Measurements from ENCODE around the gene LMNTD2.
A peak's percentile ranks its signal among the peaks of the same experiment; 100 is the strongest.

The LMNTD2 gene

GRCh38 chr11:581752-582151 lies 21.2 kb upstream of the LMNTD2 start:
- Histone ChIP-seq H2AFZ (ENCODE audit: low read length) (no peak overlapping the region), H4K91ac (ENCODE audit: low read depth, low read length, poor library complexity) (no peak overlapping the region), H3K4me2 (ENCODE audit: insufficient read depth, low read length, poor library complexity, severe bottlenecking) (no peak overlapping the region), H3K4ac (ENCODE audit: low read length) (no peak overlapping the region), H3K27me3 (ENCODE audit: control insufficient read depth in 3 of 3, insufficient read depth in 3 of 3, low read depth in 1 of 3, low read length in 3 of 3) (no peaks in the 10 kb centered on the region), H3K27ac (replicated peaks; ENCODE audit: low read length) (no peak overlapping the region), H3K9me3 (replicated peaks in 1 of 2; ENCODE audit: control insufficient read depth in 2 of 2, insufficient read depth in 1 of 2, low read depth in 1 of 2, low read length in 2 of 2) (no peaks in the 10 kb centered on the region), H3K23ac (ENCODE audit: low read depth, low read length, poor library complexity) (peak overlapping the region; percentile 40), H2BK12ac (ENCODE audit: low read length) (no peak overlapping the region), H3K18ac (ENCODE audit: low read length) (no peak overlapping the region), H4K8ac (ENCODE audit: low read depth, low read length) (no peak overlapping the region), H3K36me3 (replicated peaks in 1 of 2; ENCODE audit: control insufficient read depth in 2 of 2, insufficient read depth in 2 of 2, low read length in 2 of 2) (peaks cover 24 to 47% of the 10 kb centered on the region in 2 donors), H2BK120ac (ENCODE audit: low read depth, low read length) (no peak overlapping the region), H2BK15ac (ENCODE audit: low read length) (no peak overlapping the region), H3K9ac (ENCODE audit: low read depth, low read length, poor library complexity) (no peak overlapping the region), H2BK5ac (ENCODE audit: low read length) (no peak overlapping the region), H3K4me1 (ENCODE audit: control insufficient read depth in 2 of 2, insufficient read depth in 1 of 2, low read depth in 1 of 2, low read length in 2 of 2) (peaks cover 13 to 16% of the 10 kb centered on the region in 2 donors), H2AK5ac (ENCODE audit: low read depth, low read length) (no peak overlapping the region), H3K79me1 (ENCODE audit: low read depth, low read length) (peaks cover 34% of the 10 kb centered on the region), H3K14ac (ENCODE audit: low read length) (no peak overlapping the region), H3K4me3 (ENCODE audit: low read length in 2 of 2) (no peak overlapping the region)
- no CpG with 5 or more reads among the region's 17 CpGs for WGBS, 2 donors (ENCODE audit: extremely low coverage in 2 of 2, insufficient read length in 2 of 2, insufficient replicate concordance in 1 of 2)
- DNase-seq (ENCODE audit: low spot score), result no peak

DNA sequence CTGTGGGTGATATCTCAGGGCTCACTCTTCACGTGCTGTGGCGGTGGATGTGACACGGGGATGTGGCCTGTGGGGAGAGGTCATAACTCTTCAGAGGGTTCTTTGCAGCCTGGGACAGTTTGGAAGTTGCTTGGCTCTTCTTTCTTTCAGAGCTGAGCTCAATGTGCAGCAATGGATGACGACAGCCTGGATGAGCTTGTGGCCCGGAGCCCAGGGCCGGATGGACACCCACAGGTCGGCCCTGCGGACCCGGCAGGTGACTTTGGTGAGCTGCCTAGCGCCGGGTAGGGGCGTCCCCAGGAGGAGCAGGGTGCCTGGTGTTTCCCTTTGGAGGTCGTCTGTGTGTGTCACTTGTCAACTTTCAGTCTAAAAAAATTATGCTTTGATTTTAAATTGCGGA lies 20.8 kb upstream of the LMNTD2 start:
- peaks cover 13 to 16% of the 10 kb centered on the region in 2 donors for H3K4me1 ChIP-seq (ENCODE audit: control insufficient read depth in 2 of 2, insufficient read depth in 1 of 2, low read depth in 1 of 2, low read length in 2 of 2)
- no peak overlapping the region for H3K4me3 ChIP-seq (ENCODE audit: low read length in 2 of 2)
- no peak overlapping the region for H3K23ac ChIP-seq (ENCODE audit: low read depth, low read length, poor library complexity)
- no peaks in the 10 kb centered on the region for H3K27me3 ChIP-seq (ENCODE audit: control insufficient read depth in 3 of 3, insufficient read depth in 3 of 3, low read depth in 1 of 3, low read length in 3 of 3)
- no peaks in the 10 kb centered on the region for H3K9me3 ChIP-seq (replicated peaks in 1 of 2; ENCODE audit: control insufficient read depth in 2 of 2, insufficient read depth in 1 of 2, low read depth in 1 of 2, low read length in 2 of 2)
- H2AK5ac ChIP-seq (ENCODE audit: low read depth, low read length), result no peak overlapping the region
- no peak overlapping the region for H2BK120ac ChIP-seq (ENCODE audit: low read depth, low read length)
- no peak for DNase-seq (ENCODE audit: low spot score)
- no peak overlapping the region for H3K18ac ChIP-seq (ENCODE audit: low read length)
- H3K4ac ChIP-seq (ENCODE audit: low read length), result no peak overlapping the region
- H2BK12ac ChIP-seq (ENCODE audit: low read length), result no peak overlapping the region
- no peak overlapping the region for H2AFZ ChIP-seq (ENCODE audit: low read length)
- H3K14ac ChIP-seq (ENCODE audit: low read length), result no peak overlapping the region
- WGBS, 2 donors (ENCODE audit: extremely low coverage in 2 of 2, insufficient read length in 2 of 2, insufficient replicate concordance in 1 of 2), result 100% methylated on average over 1 of the region's 14 CpGs; no CpG with 5 or more reads in 1 of the 2 donors
- no peak overlapping the region for H3K27ac ChIP-seq (replicated peaks; ENCODE audit: low read length)
- peaks cover 22 to 43% of the 10 kb centered on the region in 2 donors for H3K36me3 ChIP-seq (replicated peaks in 1 of 2; ENCODE audit: control insufficient read depth in 2 of 2, insufficient read depth in 2 of 2, low read length in 2 of 2)
- H2BK5ac ChIP-seq (ENCODE audit: low read length), result no peak overlapping the region
- no peak overlapping the region for H4K8ac ChIP-seq (ENCODE audit: low read depth, low read length)
- no peak overlapping the region for H3K9ac ChIP-seq (ENCODE audit: low read depth, low read length, poor library complexity)
- H2BK15ac ChIP-seq (ENCODE audit: low read length), result no peak overlapping the region
- no peak overlapping the region for H4K91ac ChIP-seq (ENCODE audit: low read depth, low read length, poor library complexity)
- no peak overlapping the region for H3K4me2 ChIP-seq (ENCODE audit: insufficient read depth, low read length, poor library complexity, severe bottlenecking)
- peaks cover 34% of the 10 kb centered on the region for H3K79me1 ChIP-seq (ENCODE audit: low read depth, low read length)

DNA sequence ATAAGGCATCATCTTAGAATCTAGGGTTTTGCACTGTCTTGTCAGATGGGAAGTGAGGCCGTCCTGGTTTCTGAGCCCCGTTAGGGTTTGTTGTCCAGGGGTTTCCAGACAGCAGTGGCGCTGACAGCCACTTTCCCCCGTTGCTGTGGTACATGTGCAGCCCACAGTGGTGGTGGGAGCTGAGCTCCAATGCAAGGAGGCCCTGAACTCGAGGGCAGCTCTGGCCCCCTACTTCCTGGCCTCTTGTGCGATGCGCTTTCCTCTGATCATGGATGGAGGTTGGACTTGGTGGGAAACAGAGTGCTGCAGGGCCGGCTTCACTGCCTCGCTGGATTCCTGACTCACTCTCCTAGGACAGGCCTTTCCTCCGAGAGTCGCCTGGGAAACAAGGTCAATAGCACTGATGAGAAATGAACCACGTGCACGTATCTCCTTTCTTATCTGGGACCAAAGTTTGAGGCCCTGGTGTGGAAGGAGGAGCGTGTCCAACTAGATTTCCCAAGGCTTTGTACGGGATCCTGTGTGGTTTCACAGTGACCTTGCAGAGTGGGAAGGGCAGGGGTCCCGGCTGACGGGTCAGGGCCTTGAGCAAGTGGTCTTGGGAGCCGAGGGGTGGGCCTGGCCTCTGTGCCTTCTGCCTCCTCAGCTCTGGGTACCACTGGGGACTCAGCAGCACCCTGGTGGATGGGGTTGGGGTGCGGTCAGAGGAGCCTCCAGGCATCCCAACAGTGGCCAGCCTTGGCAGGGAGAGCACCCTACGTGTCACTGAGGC lies 19.5 kb upstream of the LMNTD2 start:
- WGBS, 2 donors (ENCODE audit: extremely low coverage in 2 of 2, insufficient read length in 2 of 2, insufficient replicate concordance in 1 of 2), result no CpG with 5 or more reads among the region's 20 CpGs
- H3K27me3 ChIP-seq (ENCODE audit: control insufficient read depth in 3 of 3, insufficient read depth in 3 of 3, low read depth in 1 of 3, low read length in 3 of 3), result peaks cover under 1 to 6% (median 5%) of the 10 kb centered on the region in 3 experiments

GRCh38 chr11:578276-579035 lies 17.9 kb upstream of the LMNTD2 start:
- H3K4me3 ChIP-seq (ENCODE audit: low read length in 2 of 2), result peak overlapping the region in 1 of 2 donors; percentile 97

More for the DNA sequence above, 19.5 kb upstream of the LMNTD2 start:
- Histone ChIP-seq H3K4me3 (ENCODE audit: low read length in 2 of 2) (no peak overlapping the region), H2BK120ac (ENCODE audit: low read depth, low read length) (no peak overlapping the region), H3K4me1 (ENCODE audit: control insufficient read depth in 2 of 2, insufficient read depth in 1 of 2, low read depth in 1 of 2, low read length in 2 of 2) (peaks cover 13 to 19% of the 10 kb centered on the region in 2 donors), H3K36me3 (replicated peaks in 1 of 2; ENCODE audit: control insufficient read depth in 2 of 2, insufficient read depth in 2 of 2, low read length in 2 of 2) (peaks cover 18 to 39% of the 10 kb centered on the region in 2 donors), H3K4ac (ENCODE audit: low read length) (no peak overlapping the region), H2AFZ (ENCODE audit: low read length) (no peak overlapping the region), H3K4me2 (ENCODE audit: insufficient read depth, low read length, poor library complexity, severe bottlenecking) (no peak overlapping the region), H3K9me3 (replicated peaks in 1 of 2; ENCODE audit: control insufficient read depth in 2 of 2, insufficient read depth in 1 of 2, low read depth in 1 of 2, low read length in 2 of 2) (no peaks in the 10 kb centered on the region), H2BK12ac (ENCODE audit: low read length) (no peak overlapping the region), H2BK15ac (ENCODE audit: low read length) (no peak overlapping the region), H4K8ac (ENCODE audit: low read depth, low read length) (no peak overlapping the region), H3K27ac (replicated peaks; ENCODE audit: low read length) (no peak overlapping the region), H3K14ac (ENCODE audit: low read length) (no peak overlapping the region), H3K18ac (ENCODE audit: low read length) (no peak overlapping the region), H3K79me1 (ENCODE audit: low read depth, low read length) (peaks cover 35% of the 10 kb centered on the region), H2AK5ac (ENCODE audit: low read depth, low read length) (no peak overlapping the region), H3K23ac (ENCODE audit: low read depth, low read length, poor library complexity) (no peak overlapping the region), H2BK5ac (ENCODE audit: low read length) (no peak overlapping the region), H3K9ac (ENCODE audit: low read depth, low read length, poor library complexity) (peak overlapping the region; percentile 50), H4K91ac (ENCODE audit: low read depth, low read length, poor library complexity) (no peak overlapping the region)
- no peak for DNase-seq (ENCODE audit: low spot score)

More at GRCh38 chr11:578276-579035, 17.9 kb upstream of the LMNTD2 start:
- Histone ChIP-seq H3K14ac (ENCODE audit: low read length) (no peak overlapping the region), H3K36me3 (replicated peaks in 1 of 2; ENCODE audit: control insufficient read depth in 2 of 2, insufficient read depth in 2 of 2, low read length in 2 of 2) (peaks cover 10 to 28% of the 10 kb centered on the region in 2 donors), H3K4me1 (ENCODE audit: control insufficient read depth in 2 of 2, insufficient read depth in 1 of 2, low read depth in 1 of 2, low read length in 2 of 2) (peaks cover 18 to 27% of the 10 kb centered on the region in 2 donors), H3K27me3 (ENCODE audit: control insufficient read depth in 3 of 3, insufficient read depth in 3 of 3, low read depth in 1 of 3, low read length in 3 of 3) (peaks cover 3 to 17% (median 13%) of the 10 kb centered on the region in 3 experiments), H3K27ac (replicated peaks; ENCODE audit: low read length) (no peak overlapping the region), H2AFZ (ENCODE audit: low read length) (no peak overlapping the region), H2BK15ac (ENCODE audit: low read length) (no peak overlapping the region), H3K4me2 (ENCODE audit: insufficient read depth, low read length, poor library complexity, severe bottlenecking) (no peak overlapping the region), H4K91ac (ENCODE audit: low read depth, low read length, poor library complexity) (no peak overlapping the region), H3K23ac (ENCODE audit: low read depth, low read length, poor library complexity) (no peak overlapping the region), H3K9ac (ENCODE audit: low read depth, low read length, poor library complexity) (peak overlapping the region; percentile 50), H4K8ac (ENCODE audit: low read depth, low read length) (no peak overlapping the region), H2BK120ac (ENCODE audit: low read depth, low read length) (no peak overlapping the region), H3K18ac (ENCODE audit: low read length) (no peak overlapping the region), H2BK5ac (ENCODE audit: low read length) (peak overlapping the region; percentile 53), H2AK5ac (ENCODE audit: low read depth, low read length) (no peak overlapping the region), H3K9me3 (replicated peaks in 1 of 2; ENCODE audit: control insufficient read depth in 2 of 2, insufficient read depth in 1 of 2, low read depth in 1 of 2, low read length in 2 of 2) (no peaks in the 10 kb centered on the region), H3K79me1 (ENCODE audit: low read depth, low read length) (peaks cover 30% of the 10 kb centered on the region), H3K4ac (ENCODE audit: low read length) (no peak overlapping the region), H2BK12ac (ENCODE audit: low read length) (no peak overlapping the region)
- no CpG with 5 or more reads among the region's 21 CpGs for WGBS, 2 donors (ENCODE audit: extremely low coverage in 2 of 2, insufficient read length in 2 of 2, insufficient replicate concordance in 1 of 2)
- DNase-seq (ENCODE audit: low spot score), result no peak
